GM19193 (cell line): ENCODE results near the gene CHCHD3.

Source experiments
- POLR2A ChIP-seq: IDR thresholded peaks from 4 replicates; pipeline ENCODE4 v1.6.1; 2011; ENCODE audit not compliant: insufficient read depth, insufficient read length; ENCODE audit errors: extremely low read depth

Gene CHCHD3

DNA sequence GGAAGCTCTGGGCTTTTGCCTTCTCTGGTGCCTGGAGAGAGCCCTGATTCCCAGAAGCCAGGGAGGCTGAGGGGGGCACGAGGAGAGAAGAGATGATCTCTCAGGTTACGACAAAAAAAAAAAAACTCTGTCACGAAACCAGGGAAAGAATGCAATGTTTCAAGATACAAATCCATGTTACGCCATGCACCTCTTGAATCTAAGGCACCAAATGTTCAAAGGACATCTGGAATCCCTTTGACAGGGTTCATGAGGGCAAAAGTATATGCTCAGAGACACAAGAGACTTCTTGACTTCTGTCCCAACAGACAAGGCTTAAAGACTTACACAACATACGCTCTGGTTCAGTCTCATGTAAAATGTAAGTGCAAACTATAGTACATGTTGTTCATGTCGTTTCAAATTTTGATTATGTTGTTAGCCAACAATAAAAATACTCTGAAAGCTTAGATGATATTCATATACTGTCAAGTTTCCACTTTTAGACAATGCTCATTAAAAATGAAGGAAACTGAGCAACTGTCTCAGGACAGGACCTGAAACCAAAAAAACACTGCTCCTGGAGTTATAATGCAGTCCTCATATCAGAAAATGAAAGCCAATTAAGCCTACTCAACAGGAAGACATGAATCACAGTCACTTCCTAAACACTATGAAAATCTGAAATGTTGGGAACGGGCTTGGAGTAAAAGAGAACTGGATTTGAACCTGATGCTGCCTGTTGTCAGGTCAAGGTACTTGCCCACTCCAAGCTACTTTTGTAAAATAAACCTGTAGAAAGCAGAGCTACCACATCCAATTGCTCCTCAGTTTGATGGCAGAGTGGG lies 72.3 kb downstream of the CHCHD3 start:
- TF ChIP-seq POLR2A: no peak

DNA sequence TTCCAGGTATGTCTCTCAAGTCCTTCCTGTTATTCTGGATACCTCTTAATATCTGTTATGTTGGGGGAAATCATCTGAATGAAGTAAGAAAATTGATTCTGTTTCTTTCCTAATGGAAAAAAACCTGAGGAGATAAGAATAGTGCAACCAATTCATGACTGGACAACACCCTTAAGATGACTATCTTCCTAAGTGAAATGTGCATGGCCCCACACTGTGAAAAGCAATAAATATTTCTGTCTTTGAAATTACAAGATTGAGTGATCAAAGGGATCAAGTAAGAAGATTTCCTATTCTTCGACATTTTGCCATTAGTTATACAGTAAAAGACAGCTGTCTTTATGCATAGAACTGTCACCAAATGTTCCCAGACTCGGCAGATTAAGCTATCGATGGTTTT lies 73.9 kb downstream of the CHCHD3 start:
- TF ChIP-seq POLR2A: no peak

- TF ChIP-seq POLR2A: no peak
Measured at GRCh38 chr7:133003052-133003910, 78.6 kb downstream of the CHCHD3 start.

- no peak for TF ChIP-seq POLR2A
Measured at GRCh38 chr7:133001727-133002126, 80.2 kb downstream of the CHCHD3 start.

GRCh38 chr7:132999845-133000244 lies 82.0 kb downstream of the CHCHD3 start:
- TF ChIP-seq POLR2A: no peak

DNA sequence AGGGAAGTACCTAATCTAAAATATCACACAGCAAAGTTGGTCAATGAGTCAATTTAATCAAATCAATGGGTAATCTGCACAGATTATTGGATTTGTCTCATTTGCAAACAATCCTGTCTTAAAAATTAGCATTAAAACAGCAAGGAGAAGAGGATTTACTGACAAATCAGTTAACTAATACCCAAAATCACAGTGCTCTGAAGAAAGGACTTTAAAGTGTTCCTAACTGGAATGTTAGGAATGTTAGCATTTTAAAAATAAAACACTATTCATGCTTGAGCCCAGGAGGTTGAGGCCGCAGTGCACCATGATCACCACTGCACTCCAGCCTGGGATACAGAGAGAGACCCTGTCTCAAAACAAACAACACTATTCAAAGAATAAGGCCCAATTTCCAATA lies 83.1 kb downstream of the CHCHD3 start:
- TF ChIP-seq POLR2A: no peak

DNA sequence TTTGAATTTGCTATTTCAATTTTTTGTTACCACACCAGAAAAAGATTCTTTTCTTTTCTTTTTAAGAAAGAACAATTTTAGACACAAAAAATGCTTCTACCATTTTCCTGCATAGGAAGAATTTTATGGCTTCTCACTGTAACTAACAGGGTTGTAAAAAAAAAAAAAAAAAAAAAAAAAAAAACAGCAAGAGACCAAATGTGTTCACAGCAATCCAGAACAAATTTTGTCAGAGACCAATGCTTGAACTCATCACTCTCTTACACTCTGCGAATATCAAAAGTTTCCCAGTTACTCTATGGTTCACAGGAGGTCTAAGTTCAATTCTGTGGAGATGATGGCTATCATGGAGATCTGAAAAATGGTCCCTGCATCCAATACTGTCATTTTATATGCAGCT lies 84.4 kb downstream of the CHCHD3 start:
- no peak for TF ChIP-seq POLR2A

DNA sequence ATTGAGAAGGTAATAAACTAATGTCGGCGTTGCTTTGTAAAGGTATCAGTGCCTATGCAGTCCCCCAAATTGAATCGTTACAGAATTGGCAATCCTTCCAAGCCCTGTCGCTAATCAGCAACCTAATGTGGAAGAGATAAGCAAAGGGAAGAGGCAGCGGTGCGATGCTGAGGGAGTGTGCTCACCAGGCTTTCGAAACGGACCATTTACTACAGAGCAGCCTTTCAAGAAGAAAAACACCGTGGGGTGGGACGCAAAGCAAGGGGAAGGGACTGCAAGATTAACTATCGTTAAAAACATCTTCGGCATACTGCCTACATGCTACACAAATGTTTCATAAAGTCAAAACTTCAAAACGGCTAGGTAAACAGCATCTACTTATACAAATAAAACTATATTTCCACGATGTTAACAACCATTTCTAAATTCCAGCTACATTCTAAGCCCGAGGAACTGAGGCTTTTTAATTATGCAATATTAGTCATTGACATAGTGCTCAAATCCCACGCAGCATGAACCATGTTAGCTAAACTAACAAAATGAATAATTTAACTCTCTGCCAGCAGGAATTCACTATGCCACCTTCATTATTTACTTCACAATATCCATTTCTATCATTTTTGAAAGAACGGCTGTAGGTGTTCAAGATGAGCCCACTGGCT lies 85.2 kb downstream of the CHCHD3 start:
- no peak for TF ChIP-seq POLR2A

GRCh38 chr7:132993377-132994013 lies 88.4 kb downstream of the CHCHD3 start:
- no peak for TF ChIP-seq POLR2A

DNA sequence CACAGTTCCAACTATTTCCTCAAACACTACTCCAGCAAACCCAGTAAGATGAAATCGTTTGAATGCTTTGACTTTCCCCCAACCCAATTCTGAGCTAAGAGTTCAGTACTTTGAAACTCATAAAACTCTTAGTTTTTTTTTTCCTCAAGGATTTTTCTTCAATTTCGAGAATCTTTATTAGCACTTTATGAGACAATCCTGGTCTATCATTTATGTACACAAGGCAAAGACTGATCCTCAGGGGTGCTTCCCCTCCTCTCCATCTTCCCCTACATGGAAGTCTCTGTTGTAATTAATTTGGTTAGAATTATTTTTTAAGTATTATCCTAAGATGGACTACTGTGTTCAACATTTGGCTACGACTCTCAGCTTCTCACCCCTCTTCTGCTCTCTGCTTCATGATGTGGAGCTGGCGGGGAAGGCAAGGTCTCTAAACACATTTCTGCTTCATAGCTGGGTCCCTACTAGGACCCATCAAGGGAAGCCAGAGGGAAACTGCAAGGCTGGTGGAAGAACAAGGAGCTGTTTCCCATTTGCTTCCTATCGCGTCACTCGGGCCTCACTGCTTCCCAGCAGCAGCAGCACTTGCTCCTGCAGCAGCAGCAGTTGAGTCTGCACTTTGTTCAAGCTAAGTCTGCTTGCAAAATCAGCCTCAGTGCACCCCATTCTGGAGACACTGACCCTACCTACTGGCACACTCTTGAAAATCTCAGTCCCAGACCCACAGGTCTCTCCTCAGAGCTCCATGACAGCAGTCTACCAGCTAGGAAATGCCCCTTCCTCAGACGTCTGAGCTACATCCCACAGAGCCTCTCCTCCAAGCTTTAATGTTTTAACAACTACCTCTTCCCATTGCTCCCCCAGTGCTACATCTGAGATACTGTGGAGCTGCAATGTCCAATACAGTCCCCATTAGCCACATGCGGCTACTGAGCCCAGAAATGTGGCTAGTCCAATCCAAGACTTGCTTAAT lies 90.0 kb downstream of the CHCHD3 start:
- TF ChIP-seq POLR2A: no peak

DNA sequence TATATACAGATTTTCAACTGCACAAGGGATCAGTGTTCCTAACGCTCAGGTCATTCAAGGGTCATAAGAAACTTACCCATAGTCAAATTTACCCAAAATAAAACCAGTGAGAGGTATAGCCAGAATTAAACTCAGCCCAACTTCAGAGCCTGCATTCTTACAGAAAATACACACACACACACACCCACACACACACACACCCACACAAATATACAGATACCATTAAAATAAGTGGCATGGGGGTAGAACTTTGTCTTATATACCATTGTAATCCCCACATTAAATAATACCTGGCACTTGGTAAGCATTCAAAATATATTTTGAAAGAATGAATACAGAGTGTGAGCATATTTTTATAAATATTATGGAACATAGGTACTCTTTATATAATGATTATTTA lies 93.8 kb downstream of the CHCHD3 start:
- TF ChIP-seq POLR2A: no peak

DNA sequence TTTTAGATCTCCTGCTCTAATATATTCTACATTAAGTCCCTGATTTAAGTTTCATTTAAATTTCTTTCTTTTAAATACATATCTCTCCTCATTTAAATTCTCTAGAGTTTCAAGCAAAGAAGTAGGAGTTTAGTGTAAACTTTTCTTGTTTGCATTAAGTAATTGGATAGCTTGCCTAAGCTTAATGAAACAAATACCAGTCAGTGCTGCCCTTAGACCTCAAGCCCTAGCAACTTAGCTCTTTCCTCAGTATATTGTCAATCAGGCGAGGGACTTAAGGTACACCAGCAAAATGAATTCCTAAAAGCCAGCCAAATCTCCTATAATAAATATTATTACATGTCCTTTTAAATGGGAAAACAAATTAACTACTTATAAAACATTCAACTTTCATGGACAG lies 101.5 kb downstream of the CHCHD3 start:
- no peak for TF ChIP-seq POLR2A

DNA sequence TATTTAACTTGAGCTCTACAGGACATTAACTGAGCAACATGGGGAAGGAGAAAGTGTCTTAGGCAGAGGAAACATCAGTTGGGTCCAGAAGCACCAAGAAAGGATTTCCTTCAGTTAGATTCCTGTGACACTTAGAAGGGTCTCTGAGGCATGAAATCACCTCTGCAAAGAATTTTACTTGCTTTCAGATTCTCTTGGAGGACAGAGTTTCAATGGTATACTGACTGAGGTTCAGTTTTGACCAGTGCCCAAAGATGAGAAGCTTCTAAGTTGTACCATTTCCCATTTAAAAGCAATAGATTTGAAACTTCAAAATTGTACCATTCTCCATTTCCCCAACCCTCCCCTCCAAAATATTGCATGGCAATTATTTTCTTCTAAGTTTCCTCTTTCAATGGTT lies 102.4 kb downstream of the CHCHD3 start:
- no peak for TF ChIP-seq POLR2A

DNA sequence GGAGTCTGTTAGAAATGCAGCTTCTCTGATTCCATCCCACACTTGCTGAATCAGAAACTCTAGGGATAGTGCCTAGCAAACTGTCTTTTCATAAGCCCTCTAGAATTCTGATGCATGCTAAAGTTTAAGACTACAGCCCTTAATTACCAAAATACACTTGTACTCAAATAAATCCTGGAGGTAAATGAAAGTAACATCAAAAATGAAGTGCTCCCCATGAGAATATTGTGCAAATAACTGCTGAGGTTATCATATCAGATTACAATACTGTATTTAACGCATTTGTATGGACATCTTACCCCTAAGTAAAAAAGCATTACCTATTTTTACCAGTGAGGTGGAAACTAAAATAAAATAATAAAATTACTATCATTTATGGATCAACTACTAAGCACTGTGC lies 104.7 kb downstream of the CHCHD3 start:
- TF ChIP-seq POLR2A: no peak
